OCI-LY1 (cell line): ENCODE data around the gene KLHL8.

Experiments
- H2AFZ ChIP-seq: fragments of 200-600 bp; sonication (generic), shearing (Covaris generic); 2 replicates; pipeline ENCODE4 v1.6.0; 2014; ENCODE audit warnings: antibody characterized with exemption, mild to moderate bottlenecking, low read length
- H3F3A ChIP-seq: fragments of 200-600 bp; sonication (generic), shearing (Covaris generic); 2 replicates; pipeline ENCODE4 v1.6.0; 2014; ENCODE audit warnings: mild to moderate bottlenecking, antibody characterized with exemption, low read length, moderate library complexity; ENCODE audit not compliant: insufficient read depth
- H3K27ac ChIP-seq: fragments of 200-600 bp; sonication (generic); 2 replicates; pipeline ENCODE4 v1.5.1; 2014; ENCODE audit warnings: low read length, mixed run types, mild to moderate bottlenecking, low read depth; ENCODE audit not compliant: poor library complexity, severe bottlenecking
- H3K27me3 ChIP-seq: fragments of 200-600 bp; sonication (generic); 2 replicates; pipeline ENCODE4 v1.6.0; 2014; ENCODE audit warnings: antibody characterized with exemption, mild to moderate bottlenecking, low read length, moderate library complexity; ENCODE audit not compliant: insufficient read depth
- H3K36me3 ChIP-seq: fragments of 200-600 bp; sonication (generic); 2 replicates; pipeline ENCODE4 v1.6.1; 2014; ENCODE audit warnings: mild to moderate bottlenecking, antibody characterized with exemption, low read length, moderate library complexity, mixed read lengths; ENCODE audit not compliant: insufficient read depth
- H3K4me1 ChIP-seq: fragments of 200-600 bp; sonication (generic); 2 replicates; pipeline ENCODE4 v1.5.1; 2014; ENCODE audit warnings: mild to moderate bottlenecking, low read length, moderate library complexity; ENCODE audit not compliant: insufficient read depth, severe bottlenecking
- H3K4me2 ChIP-seq: fragments of 200-600 bp; sonication (generic), shearing (Covaris generic); 2 replicates; pipeline ENCODE4 v1.6.1; 2014; ENCODE audit warnings: low read length
- H3K4me3 ChIP-seq: fragments of 200-600 bp; sonication (generic); 2 replicates; pipeline ENCODE4 v1.5.1; 2014; ENCODE audit warnings: low read length, low read depth, mild to moderate bottlenecking, mixed read lengths; ENCODE audit not compliant: poor library complexity, severe bottlenecking
- H3K79me2 ChIP-seq: fragments of 200-600 bp; shearing (Covaris generic); 2 replicates; pipeline ENCODE4 v1.6.1; 2016; ENCODE audit warnings: mixed run types, low read length, mixed read lengths; ENCODE audit not compliant: insufficient read depth
- H3K9ac ChIP-seq: fragments of 200-600 bp; sonication (generic), shearing (Covaris generic); 2 replicates; pipeline ENCODE4 v1.6.1; 2014; ENCODE audit warnings: mild to moderate bottlenecking, low read length, mixed read lengths
- H3K9me2 ChIP-seq: fragments of 200-600 bp; sonication (generic), shearing (Covaris generic); 2 replicates; pipeline ENCODE4 v1.6.1; 2014; ENCODE audit warnings: low read depth, mild to moderate bottlenecking, low read length, mixed read lengths
- H3K9me3 ChIP-seq: fragments of 200-600 bp; shearing (Covaris generic); 2 replicates; pipeline ENCODE4 v1.6.1; 2014; ENCODE audit warnings: low read length, mixed read lengths
- H4K20me1 ChIP-seq: fragments of 200-600 bp; sonication (generic), shearing (Covaris generic); 2 replicates; pipeline ENCODE4 v1.6.0; 2016; ENCODE audit warnings: mild to moderate bottlenecking, low read length; ENCODE audit not compliant: insufficient read depth
- CTCF ChIP-seq: fragments of 200-600 bp; sonication (generic), shearing (Covaris generic); IDR thresholded peaks from 2 replicates; pipeline ENCODE4 v1.5.1; 2017; ENCODE audit warnings: mild to moderate bottlenecking, antibody characterized with exemption, low read length, moderate library complexity, mixed read lengths
- EZH2 ChIP-seq: fragments of 200-600 bp; sonication (generic), shearing (Covaris generic); IDR thresholded peaks from 2 replicates; pipeline ENCODE4 v1.8.0; 2017; ENCODE audit warnings: borderline replicate concordance, mixed run types, mild to moderate bottlenecking, antibody characterized with exemption, low read length, moderate library complexity, mixed read lengths

Gene KLHL8

GRCh38 chr4:87117732-87118075 lies 102.7 kb downstream of the KLHL8 start:
- no peak overlapping the region for H3K27ac ChIP-seq
- H3K9me3 ChIP-seq, result no peaks in the 10 kb centered on the region
- H3F3A ChIP-seq, result no peaks in the 10 kb centered on the region
- H3K4me1 ChIP-seq, result no peaks in the 10 kb centered on the region
- no peak overlapping the region for H3K4me2 ChIP-seq
- no peak overlapping the region for H3K4me3 ChIP-seq
- H3K9ac ChIP-seq, result no peak overlapping the region
- H2AFZ ChIP-seq, result no peak overlapping the region
- peaks cover 13% of the 10 kb centered on the region for H3K36me3 ChIP-seq
- H3K27me3 ChIP-seq, result no peaks in the 10 kb centered on the region
- TF ChIP-seq EZH2 (no peak), CTCF (no peak)
- H3K9me2 ChIP-seq, result no peaks in the 10 kb centered on the region
- no peaks in the 10 kb centered on the region for H4K20me1 ChIP-seq
- no peaks in the 10 kb centered on the region for H3K79me2 ChIP-seq

GRCh38 chr4:87117051-87117731 lies 103.2 kb downstream of the KLHL8 start:
- Histone ChIP-seq H4K20me1 (no peaks in the 10 kb centered on the region), H3K36me3 (peaks cover 13% of the 10 kb centered on the region)

DNA sequence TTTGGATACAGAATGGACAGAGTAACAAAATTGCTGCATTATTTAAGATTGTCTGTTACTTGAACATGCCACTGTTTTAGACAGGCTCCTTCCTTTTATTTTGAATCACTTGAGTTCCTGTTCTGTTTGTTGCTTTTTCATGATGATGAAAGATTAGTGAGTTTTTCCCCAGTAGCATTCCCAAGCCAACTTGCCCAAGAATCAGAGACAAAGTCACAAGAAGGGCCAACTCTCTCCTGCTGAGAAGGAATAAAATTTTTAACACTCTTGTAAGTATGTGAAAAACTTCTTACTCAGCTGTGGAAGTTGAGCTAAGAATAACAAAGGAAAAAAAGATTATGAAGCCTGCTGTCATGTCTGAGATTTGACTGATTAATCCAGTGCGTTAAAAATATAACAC lies 104.2 kb downstream of the KLHL8 start:
- H3K9me2 ChIP-seq, result no peaks in the 10 kb centered on the region
- no peaks in the 10 kb centered on the region for H3K27me3 ChIP-seq
- no peak overlapping the region for H3K9ac ChIP-seq
- no peaks in the 10 kb centered on the region for H3K79me2 ChIP-seq
- H3K4me3 ChIP-seq, result no peak overlapping the region
- H4K20me1 ChIP-seq, result no peaks in the 10 kb centered on the region
- H3K9me3 ChIP-seq, result no peaks in the 10 kb centered on the region
- H3K27ac ChIP-seq, result no peak overlapping the region
- no peak overlapping the region for H2AFZ ChIP-seq
- TF ChIP-seq EZH2 (no peak), CTCF (no peak)
- H3K4me2 ChIP-seq, result no peak overlapping the region
- no peaks in the 10 kb centered on the region for H3K4me1 ChIP-seq
- H3F3A ChIP-seq, result no peaks in the 10 kb centered on the region
- peaks cover 13% of the 10 kb centered on the region for H3K36me3 ChIP-seq

More at GRCh38 chr4:87117051-87117731, 103.2 kb downstream of the KLHL8 start:
- Histone ChIP-seq H3K79me2 (no peaks in the 10 kb centered on the region), H3K27ac (no peak overlapping the region), H3F3A (no peaks in the 10 kb centered on the region), H3K9me2 (no peaks in the 10 kb centered on the region), H3K4me3 (no peak overlapping the region), H3K27me3 (no peaks in the 10 kb centered on the region), H2AFZ (no peak overlapping the region), H3K4me2 (no peak overlapping the region), H3K9ac (no peak overlapping the region), H3K4me1 (no peaks in the 10 kb centered on the region), H3K9me3 (no peaks in the 10 kb centered on the region)
- no peak for TF ChIP-seq CTCF
- no peak for TF ChIP-seq EZH2
